NCI-H2171 (cell line): ENCODE measurements around the gene NIP7.
"Not testable (repeated sequence)": the region's sequence is repeated elsewhere in the genome, so short reads cannot be mapped to it uniquely, and the experiment has no call there.

Source experiments
- DNase-seq: peaks from one replicate; lab custom pipeline; 2025; lab: John Stamatoyannopoulos, UW

NIP7 gene

DNA sequence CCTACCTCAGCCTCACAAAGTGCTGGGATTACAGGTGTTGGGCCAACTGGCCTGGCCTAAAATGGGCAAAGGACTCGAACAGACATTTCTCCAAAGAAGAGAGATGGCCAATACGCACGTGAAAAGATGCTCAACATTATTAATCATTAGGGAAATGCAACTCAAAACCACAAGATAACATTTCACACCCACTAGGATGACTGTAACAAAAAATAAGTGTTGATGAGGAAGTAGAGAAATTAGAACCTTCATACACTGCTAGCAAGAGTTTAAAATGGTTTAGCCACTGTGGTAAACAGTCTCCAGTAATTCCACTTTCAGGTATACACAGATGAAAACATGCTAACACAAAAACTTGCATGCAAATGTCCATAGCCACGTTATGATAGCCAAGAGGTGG lies 6.4 kb downstream of the NIP7 start:
- DNase-seq, result no peak

DNA sequence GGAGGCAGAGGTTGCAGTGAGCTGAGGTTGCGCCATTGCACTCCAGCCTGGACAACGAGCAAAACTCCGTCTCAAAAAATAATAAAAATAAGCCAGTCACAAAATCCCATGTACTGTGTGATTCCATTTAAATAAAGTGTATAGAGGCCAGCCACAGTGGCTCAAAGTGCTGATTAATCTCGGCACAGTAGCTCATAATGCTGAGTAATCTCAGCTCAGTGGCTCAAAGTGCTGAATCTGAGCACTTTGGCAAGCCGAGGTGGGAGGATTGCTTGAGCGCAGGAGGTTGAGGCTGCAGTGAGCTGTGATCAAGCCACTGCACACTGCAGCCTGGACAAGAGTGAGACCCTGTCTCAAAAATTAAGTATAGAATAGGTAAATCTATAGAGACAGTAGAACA lies 7.1 kb downstream of the NIP7 start:
- DNase-seq, result no peak

- DNase-seq, result no peak
Observed at GRCh38 chr16:69348222-69348621, 8.7 kb downstream of the NIP7 start.

- DNase-seq, result no peak
Observed at GRCh38 chr16:69349536-69349935, 10.0 kb downstream of the NIP7 start.

DNA sequence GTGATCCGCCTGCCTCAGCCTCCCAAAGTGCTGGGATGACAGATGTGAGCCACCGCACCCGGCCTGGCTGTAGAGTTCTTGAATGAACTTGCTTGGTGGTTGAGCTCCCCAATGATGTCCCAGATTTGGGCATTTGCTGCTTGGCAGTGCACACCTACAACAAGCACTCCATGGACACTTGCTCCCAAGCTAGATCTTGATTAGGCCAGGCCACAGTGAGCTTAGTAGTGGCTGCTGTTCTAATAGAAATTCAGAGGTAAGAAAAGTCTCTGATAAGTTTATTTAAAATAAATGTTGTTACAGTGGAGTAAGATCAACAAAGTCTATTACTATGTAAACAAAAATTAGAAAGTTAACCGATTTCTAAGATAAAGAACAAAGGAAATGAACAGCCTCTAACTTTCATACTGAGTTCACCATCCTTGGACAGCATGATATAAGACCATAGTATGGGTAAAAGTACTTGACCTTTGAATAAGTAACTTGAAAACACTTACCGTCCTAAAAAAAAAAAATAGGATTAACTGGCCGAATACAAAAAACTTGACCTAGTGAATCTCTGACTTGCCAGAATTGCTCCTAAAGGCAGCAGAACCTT lies 11.1 kb downstream of the NIP7 start:
- no peak for DNase-seq

- peak; percentile 47 for DNase-seq
Observed at GRCh38 chr16:69351309-69352027, 11.9 kb downstream of the NIP7 start, which contains the start of gene TMED6. Gene TMED6 (minus strand): TSS chr16:69351786. CDS start chr16:69351753, 33 bp downstream.

GRCh38 chr16:69360070-69360469 lies 20.5 kb downstream of the NIP7 start:
- DNase-seq, result not testable (repeated sequence)

- no peak for DNase-seq
Observed at GRCh38 chr16:69363281-69363717, 23.7 kb downstream of the NIP7 start.

DNA sequence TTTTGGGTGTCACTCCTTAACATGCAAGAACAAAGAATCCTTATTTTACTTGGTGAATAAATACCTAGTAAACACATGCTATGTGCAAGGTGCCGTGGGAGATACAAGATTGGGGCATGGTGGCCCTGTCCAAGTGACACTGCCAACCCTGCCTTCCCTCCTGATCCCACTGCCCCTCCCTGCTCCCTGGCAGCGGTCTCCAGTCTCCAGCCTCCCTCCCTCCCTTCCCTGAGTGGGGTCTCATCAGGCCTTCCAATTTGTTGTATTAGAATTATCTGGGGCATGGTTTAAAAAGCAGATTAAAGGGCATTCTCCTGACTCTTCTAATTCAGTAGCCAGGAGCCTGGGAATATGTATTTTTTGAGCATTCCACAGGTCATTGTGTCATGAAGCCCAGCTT lies 24.5 kb downstream of the NIP7 start:
- DNase-seq, result no peak

GRCh38 chr16:69365901-69366300 lies 26.3 kb downstream of the NIP7 start:
- DNase-seq, result no peak

DNA sequence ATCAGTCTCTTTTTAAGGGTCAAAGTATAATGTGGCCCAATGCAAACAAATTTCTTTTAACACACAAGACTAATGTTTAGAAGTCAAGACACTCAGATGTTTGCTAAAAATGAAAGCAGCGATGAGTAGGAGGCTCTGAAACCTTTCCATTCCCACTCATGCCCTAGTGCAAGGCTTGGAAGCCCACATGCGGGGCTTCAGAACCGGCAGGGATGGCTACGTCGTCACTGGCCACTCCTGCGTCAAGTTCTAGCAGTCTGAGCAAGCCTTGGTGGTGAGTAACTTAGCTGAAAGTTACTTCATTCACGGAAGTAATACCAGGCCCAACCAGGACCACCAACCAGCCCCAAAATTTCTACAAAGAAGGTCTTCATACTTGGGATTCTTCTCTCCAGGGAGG lies 26.9 kb downstream of the NIP7 start:
- no peak for DNase-seq

DNA sequence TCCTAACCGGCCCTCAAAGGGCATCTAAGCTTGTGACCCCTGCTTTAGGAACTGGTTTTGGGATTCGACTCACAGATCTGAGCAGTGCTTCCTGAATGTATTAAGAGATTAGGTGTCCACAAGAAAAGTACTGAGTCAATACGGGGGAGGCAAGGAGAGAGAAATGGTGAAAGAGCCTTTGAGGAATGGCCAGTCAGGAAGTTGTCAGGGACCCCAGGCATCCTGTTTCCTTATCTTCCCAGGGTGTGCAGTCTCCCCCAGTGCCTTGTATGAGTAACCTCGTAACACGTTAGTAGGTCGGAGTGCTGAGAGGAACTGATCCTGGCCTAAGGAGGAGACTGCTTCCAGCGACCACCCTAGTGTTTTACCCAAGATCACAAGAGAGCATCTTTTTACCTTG lies 28.4 kb downstream of the NIP7 start:
- DNase-seq, result no peak

- no peak for DNase-seq
Observed at GRCh38 chr16:69368866-69369265, 29.3 kb downstream of the NIP7 start.

DNA sequence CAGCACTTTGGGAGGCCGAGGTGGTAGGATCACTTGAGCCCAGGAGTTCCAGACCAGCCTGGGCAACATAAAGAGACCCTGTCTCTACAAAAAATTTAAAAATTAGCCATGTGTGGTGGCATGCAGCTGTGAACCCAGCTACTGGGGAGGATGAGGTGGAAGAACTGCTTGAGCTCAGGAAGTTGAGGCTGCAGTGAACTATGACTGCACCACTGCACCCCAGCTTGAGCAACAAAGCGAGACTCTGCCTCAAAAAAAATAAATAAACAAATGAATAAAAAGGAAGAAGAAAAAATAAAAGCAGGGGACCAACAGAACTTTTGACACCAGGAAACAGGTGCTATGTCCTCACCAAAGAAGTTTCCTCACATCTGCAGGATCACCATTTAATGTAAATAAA lies 32.0 kb downstream of the NIP7 start:
- DNase-seq, result no peak

- DNase-seq, result no peak
Observed at GRCh38 chr16:69373019-69373418, 33.4 kb downstream of the NIP7 start.

- DNase-seq, result no peak
Observed at GRCh38 chr16:69376393-69377059, 37.0 kb downstream of the NIP7 start.

GRCh38 chr16:69378036-69378435 lies 38.5 kb downstream of the NIP7 start:
- DNase-seq, result no peak

DNA sequence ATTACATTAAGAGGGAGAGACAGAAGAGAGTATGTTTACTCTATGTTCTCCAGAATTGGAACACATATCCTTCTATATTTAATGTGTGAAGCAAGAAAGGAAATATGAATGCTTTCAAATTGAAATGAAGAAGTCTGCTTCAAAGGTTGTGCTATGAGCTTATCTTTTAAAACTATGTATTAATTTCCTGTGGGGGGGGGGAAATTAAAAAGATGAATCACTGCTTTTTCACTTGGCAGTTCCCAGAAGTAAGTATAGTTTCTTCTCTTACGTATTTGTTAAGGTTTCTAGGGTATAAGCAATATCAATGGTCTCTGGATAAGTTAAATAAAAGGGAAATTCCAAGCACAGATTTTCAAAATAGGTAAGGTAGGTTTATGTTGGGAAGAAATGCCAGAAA lies 39.2 kb downstream of the NIP7 start:
- DNase-seq, result no peak

- no peak for DNase-seq
Observed at GRCh38 chr16:69381231-69381630, 41.7 kb downstream of the NIP7 start.

DNA sequence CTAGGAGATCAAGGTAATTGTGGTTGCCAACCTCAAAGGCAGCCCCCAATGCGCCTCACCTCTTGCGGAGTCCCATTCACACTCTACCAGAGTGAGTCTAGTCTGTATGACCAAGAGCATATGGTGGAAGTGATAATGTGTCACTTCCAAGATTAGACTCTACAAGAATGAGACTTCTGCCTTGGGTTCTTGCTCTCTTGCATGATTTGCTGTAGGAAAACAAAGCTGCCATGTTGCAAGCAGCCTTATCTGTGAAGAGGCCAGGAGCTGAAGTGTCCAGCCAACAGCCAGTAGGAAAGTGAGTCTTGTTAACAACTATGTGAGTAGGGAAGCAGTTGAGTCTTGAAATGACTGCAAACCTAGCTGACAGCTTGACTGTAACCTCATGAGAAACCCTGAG lies 42.8 kb downstream of the NIP7 start:
- DNase-seq, result no peak

DNA sequence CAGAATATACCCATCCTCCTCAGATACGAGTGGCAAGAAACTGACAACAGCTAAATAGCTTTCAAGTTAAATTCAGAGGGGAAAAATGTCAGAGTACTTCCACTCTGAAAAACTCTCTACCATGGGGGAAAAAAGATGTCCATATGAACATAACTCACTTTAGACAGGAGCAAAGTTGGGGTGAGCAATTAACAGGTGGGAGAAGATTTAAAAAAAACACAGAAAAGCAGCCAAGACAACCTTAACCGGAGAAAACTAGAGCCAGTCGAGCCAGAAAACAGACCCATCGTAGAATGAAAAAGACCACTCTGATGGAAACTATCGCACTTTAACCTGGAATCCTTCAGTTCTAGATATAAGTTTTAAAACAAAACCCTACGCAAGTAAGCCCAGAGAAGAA lies 45.4 kb downstream of the NIP7 start:
- DNase-seq, result no peak

GRCh38 chr16:69386596-69386995 lies 47.0 kb downstream of the NIP7 start:
- no peak for DNase-seq
